Psoas muscle (tissue), 8 donors: ENCODE results near the gene MRPL9. TPM values are rescaled to one million over a fixed set of nuclear protein-coding genes. Genes with fewer than 3 reads are reported as not detected.
"Not testable (repeated sequence)": the region's sequence is repeated elsewhere in the genome, so short reads cannot be mapped to it uniquely, and the experiment has no call there.

Source experiments
- ATAC-seq, 4 donors: fragments of 200-7000 bp; cut with Tn5 transposase; one replicate each; pipeline ENCODE4 v1.9.1; 2020; ENCODE audit warnings: moderate library complexity in 3 of 4, mild to moderate bottlenecking in 2 of 4
- DNase-seq, 2 donors: peaks; one replicate each; pipeline ENCODE4 v3.0.0-alpha.2; 2020
- H3K27ac ChIP-seq: fragments of 200-600 bp; one replicate; pipeline ENCODE4 v1.8.0; 2022
- H3K27me3 ChIP-seq, 3 donors: fragments of 200-600 bp in 1 of 3; one replicate each; pipeline versions ENCODE4 v1.6.1 to v1.8.0; 2013 to 2022; ENCODE audit warnings: low read length in 2 of 3, mild to moderate bottlenecking in 2 of 3, moderate library complexity in 1 of 3; ENCODE audit not compliant: insufficient read depth in 3 of 3
- H3K36me3 ChIP-seq, 2 donors: fragments of 200-600 bp in 1 of 2; one replicate each; pipeline versions ENCODE4 v1.6.1 to v1.8.0; 2013 to 2022; ENCODE audit warnings: low read depth in 1 of 2, mild to moderate bottlenecking in 1 of 2, moderate library complexity in 1 of 2; ENCODE audit not compliant: insufficient read depth in 1 of 2
- H3K4me1 ChIP-seq: fragments of 200-600 bp; one replicate; pipeline ENCODE4 v1.8.0; 2022
- H3K4me3 ChIP-seq: fragments of 200-600 bp; one replicate; pipeline ENCODE4 v1.8.0; 2022; ENCODE audit warnings: mild to moderate bottlenecking
- H3K9me3 ChIP-seq: fragments of 200-600 bp; one replicate; pipeline ENCODE4 v1.8.0; 2022
- WGBS, 3 donors: extraction: QIAGEN DNeasy Blood & Tissue Kit; methylation state at CpG; one replicate each; pipeline versions ENCODE4 v1.1.6 to v1.1.7; 2013; 5-methylcytosine and 5-hydroxymethylcytosine counted together
- intact Hi-C, 2 donors: fragments of 100-400 bp; cut with DNase I; formaldehyde crosslinking; loops; one replicate each; pipeline versions ENCODE4 v1.11.0 to v1.14.2; 2022
- polyA plus RNA-seq, 3 donors: library from polyadenylated mRNA; stranded (reverse); fragments of 200-250 nt; gene quantifications; one replicate each; pipeline ENCODE4 v1.2.3, GENCODE V29; 2013
- total RNA-seq, 4 donors: library from RNA; stranded (reverse); fragmentation: NEBNext Ultra II Directional in 2 of 4; extraction: Animal tissue kit (Norgen Biotek cat#: 25700) in 2 of 4; gene quantifications; one replicate each; pipeline versions ENCODE4 v1.2.1 to v1.2.4, GENCODE V29; 2021 to 2023
- TF ChIP-seq, protein P1 (sequence below): fragments of 200-600 bp; IDR thresholded peaks from one replicate; pipeline ENCODE4 v1.8.0; 2022; ENCODE audit warnings: antibody characterized with exemption
- donor health status: healthy with polysubstance abuse.
- donor health status: DM: no; HTN: no; CAD: no; lungs with moderate emphysema.
- donor health status: Bipolar disorder and iron deficiency.
- donor health status: healthy.
- donor health status: DM: yes; HTN: yes; CAD: no.
- donor health status: DM: no; HTN: no; CAD: no.
- donor health status: DM: no; HTN: no; CAD: no.
- donor health status: DM: yes; HTN: yes; CAD: no.

The MRPL9 gene
- total and polyA plus RNA-seq, 7 donors = 63.5 to 132 (median 79.0) TPM

DNA sequence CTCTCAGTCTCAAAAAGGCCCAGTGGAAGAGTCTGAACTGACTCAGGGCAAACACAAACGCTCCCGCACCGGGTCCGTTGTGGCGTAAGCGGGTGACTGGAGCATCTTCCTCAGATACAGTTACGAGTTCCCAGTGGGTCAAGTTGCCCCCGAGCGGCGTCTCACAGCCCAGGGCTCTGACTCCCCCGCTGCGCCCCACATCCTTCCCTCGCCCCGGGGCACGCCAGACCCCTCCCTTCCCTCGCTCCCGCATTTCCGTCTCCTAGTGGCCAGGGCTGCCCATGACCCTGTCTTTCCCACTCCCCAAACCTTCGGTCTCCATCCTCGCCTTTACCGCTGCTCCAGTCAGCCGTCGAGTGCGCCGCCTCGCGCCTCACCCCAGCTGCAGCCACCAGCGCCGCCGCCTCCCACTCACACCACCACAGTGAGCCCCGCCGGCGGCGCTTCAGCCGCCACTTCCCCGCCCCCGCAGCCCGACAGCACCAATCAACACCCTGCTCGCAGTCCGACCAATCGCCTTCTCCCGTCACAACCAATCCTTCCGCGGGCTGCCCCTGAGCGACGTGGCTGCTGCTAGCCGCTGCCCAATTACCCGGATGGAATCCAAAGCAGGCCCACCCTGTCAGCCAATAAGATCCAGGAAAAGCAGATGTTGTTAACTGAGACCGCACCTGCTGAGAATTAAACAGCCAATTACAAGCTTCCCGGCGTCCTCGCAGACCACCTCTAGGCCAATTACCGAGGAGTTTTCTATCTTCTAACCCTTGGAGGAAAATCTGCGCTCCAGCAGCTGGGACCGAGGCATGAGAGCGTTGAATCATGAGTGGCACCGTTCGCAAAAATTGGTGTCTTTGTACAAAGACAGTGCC, 27.0 kb upstream of the MRPL9 start, which contains the start of gene TDRKH:
Gene TDRKH (minus strand): TSS at position 430 of the 869 bp plus-strand sequence. CDS start 7,478 bp downstream, outside the sequence.
- peaks cover 0 to 11% of the 10 kb centered on the region in 2 donors for H3K36me3 ChIP-seq
- H3K4me3 ChIP-seq = peak within 1 kb of the TSS; percentile 91
- H3K27me3 ChIP-seq = no peaks in the 10 kb centered on the region
- DNase-seq (peak; percentile 99), ATAC-seq (peak; percentile 98 to 99 (median 99))
- TF ChIP-seq, protein P1, sequence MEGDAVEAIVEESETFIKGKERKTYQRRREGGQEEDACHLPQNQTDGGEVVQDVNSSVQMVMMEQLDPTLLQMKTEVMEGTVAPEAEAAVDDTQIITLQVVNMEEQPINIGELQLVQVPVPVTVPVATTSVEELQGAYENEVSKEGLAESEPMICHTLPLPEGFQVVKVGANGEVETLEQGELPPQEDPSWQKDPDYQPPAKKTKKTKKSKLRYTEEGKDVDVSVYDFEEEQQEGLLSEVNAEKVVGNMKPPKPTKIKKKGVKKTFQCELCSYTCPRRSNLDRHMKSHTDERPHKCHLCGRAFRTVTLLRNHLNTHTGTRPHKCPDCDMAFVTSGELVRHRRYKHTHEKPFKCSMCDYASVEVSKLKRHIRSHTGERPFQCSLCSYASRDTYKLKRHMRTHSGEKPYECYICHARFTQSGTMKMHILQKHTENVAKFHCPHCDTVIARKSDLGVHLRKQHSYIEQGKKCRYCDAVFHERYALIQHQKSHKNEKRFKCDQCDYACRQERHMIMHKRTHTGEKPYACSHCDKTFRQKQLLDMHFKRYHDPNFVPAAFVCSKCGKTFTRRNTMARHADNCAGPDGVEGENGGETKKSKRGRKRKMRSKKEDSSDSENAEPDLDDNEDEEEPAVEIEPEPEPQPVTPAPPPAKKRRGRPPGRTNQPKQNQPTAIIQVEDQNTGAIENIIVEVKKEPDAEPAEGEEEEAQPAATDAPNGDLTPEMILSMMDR = peak; percentile 19
- peaks cover 12% of the 10 kb centered on the region for H3K4me1 ChIP-seq
- 0 to 1% (median 1%) methylated on average over 54 to 58 of the region's 58 CpGs for WGBS, 3 donors
- H3K27ac ChIP-seq = peak within 1 kb of the TSS; percentile 70
- no peaks in the 10 kb centered on the region for H3K9me3 ChIP-seq
- intact Hi-C loops = loop anchor here in 1 of 2 donors (5.0 kb wide), 1 partner anchor 47 kb away; the partner anchor contains the start of gene C2CD4D

DNA sequence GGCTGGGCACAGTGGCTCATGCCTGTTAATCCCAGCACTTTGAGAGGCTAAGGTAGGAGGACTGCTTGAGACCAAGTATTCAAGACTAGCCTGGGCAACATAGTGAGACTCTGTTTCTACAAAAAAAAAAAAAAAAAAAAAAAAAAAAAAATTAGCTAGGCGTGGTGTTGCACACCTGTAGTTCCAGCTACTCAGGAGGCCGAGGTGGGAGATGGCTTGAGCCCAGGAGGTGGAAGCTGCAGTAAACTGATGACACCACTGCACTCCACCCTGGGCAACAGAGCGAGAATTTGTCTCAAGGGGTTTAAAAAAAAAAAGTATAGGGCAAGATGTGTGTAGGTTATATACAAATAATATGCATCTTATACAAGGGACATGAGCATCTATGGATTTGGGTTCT, 24.4 kb upstream of the MRPL9 start:
- no peak for DNase-seq
- ATAC-seq = no peak
- Histone ChIP-seq H3K4me1 (peaks cover 12% of the 10 kb centered on the region), H3K27ac (no peak overlapping the region), H3K9me3 (no peaks in the 10 kb centered on the region), H3K36me3 (peaks cover 0 to 1% of the 10 kb centered on the region in 2 donors), H3K4me3 (no peak overlapping the region), H3K27me3 (no peaks in the 10 kb centered on the region)
- 89 to 96% (median 95%) methylated on average over 3 of the region's 3 CpGs for WGBS, 3 donors
- intact Hi-C loops = no loop called here
- TF ChIP-seq, protein P1 = no peak

DNA sequence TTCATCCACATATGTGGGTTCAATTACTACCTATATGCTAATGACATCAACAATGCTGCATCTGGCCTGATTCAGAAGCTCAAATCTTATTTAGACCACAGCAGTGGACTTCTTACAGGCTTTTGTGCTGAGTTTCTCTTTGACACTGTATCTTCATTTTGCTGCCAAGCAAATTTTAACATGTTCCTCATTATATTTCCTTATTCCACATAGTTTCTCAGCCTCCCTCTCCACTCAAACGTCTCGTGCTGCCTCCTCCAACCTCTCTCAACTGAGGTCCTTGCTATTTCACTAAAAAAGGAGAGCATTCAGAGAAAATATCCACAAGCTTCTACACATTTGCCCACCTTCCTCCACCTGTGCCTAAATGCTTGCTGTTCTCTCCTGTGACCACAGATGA, 20.5 kb upstream of the MRPL9 start:
- TF ChIP-seq, protein P1 = no peak
- 60 to 78% (median 75%) methylated on average over 2 of the region's 2 CpGs for WGBS, 3 donors
- Histone ChIP-seq H3K4me3 (no peak overlapping the region), H3K4me1 (no peaks in the 10 kb centered on the region), H3K36me3 (peaks cover 0 to 39% of the 10 kb centered on the region in 2 donors), H3K27ac (no peak overlapping the region), H3K9me3 (no peaks in the 10 kb centered on the region), H3K27me3 (no peaks in the 10 kb centered on the region)
- intact Hi-C loops = no loop called here
- ATAC-seq (no peak), DNase-seq (no peak)

DNA sequence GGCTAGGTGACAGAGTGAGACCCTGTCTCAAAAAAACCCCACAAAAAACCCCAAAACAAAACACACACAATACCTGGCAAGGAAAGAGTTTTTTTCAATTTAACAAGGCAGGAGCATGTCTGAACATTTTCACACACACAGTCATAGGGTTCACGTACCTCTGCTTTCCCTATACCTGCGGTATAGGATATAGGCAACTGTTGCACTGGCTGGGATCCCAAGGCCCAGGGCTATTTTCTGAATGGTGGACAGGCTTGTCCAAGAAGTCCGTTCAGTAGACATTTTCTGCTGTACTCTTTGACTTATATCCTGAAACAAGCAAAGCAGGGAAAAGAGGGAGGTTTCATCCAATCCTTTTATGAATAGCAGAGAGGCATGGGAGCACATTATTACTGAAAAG, 19.4 kb upstream of the MRPL9 start:
- TF ChIP-seq, protein P1 = no peak
- intact Hi-C loops = no loop called here
- H3K4me3 ChIP-seq = no peak overlapping the region
- ATAC-seq (no peak), DNase-seq (no peak)
- 88 to 91% (median 90%) methylated on average over 3 of the region's 3 CpGs for WGBS, 3 donors
- H3K27me3 ChIP-seq = no peaks in the 10 kb centered on the region
- H3K9me3 ChIP-seq = no peaks in the 10 kb centered on the region
- no peaks in the 10 kb centered on the region for H3K4me1 ChIP-seq
- peaks cover 3 to 50% of the 10 kb centered on the region in 2 donors for H3K36me3 ChIP-seq
- no peak overlapping the region for H3K27ac ChIP-seq

DNA sequence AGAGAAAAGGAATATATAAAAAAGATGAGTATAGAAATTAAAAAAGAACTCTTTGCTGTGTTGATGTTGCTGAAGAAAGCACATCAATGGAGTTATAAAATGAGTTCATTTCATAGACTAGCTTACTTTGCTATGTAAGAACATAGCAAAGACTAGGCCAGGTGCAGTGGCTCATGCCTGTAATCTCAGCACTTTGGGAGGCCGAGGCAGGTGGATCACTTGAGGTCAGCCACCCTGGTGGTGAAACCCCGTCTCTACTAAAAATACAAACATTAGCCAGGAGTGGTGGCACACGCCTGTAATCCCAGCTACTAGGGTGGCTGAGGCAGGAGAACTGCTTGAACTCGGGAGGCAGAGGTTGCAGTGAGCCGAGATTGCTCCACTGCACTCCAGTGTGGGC, 18.7 kb upstream of the MRPL9 start:
- ATAC-seq, intact Hi-C loops, H3K9me3 ChIP-seq, H3K27me3 ChIP-seq, DNase-seq, H3K4me3 ChIP-seq, H3K4me1 ChIP-seq, H3K27ac ChIP-seq: not testable (repeated sequence)
- peaks cover 3 to 54% of the 10 kb centered on the region in 2 donors for H3K36me3 ChIP-seq
- WGBS, 3 donors = 75 to 82% (median 79%) methylated on average over 5 of the region's 5 CpGs

DNA sequence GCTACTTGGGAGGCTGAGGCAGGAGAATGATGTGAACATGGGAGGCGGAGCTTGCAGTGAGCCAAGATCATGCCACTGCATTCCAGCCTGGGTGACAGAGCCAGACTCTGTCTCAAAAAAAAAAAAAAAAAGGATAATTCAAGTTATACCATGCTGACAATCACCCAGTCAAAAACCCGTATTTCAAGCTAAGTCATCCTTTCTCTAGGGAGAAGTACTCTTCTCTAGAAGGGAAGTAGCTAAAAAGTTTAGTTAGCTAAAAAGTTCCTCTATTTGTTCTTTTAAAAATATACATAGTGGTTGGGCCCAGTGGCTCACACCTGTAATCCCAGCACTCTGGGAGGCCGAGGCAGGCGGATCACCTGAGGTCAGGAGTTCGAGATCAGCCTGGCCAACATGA, 17.4 kb upstream of the MRPL9 start:
- H3K4me1 ChIP-seq, intact Hi-C loops, H3K4me3 ChIP-seq, H3K27ac ChIP-seq, H3K9me3 ChIP-seq, DNase-seq, H3K27me3 ChIP-seq, ATAC-seq: not testable (repeated sequence)
- H3K36me3 ChIP-seq = peaks cover 3 to 67% of the 10 kb centered on the region in 2 donors
- WGBS, 3 donors = 94 to 97% (median 94%) methylated on average over 5 of the region's 5 CpGs
